WTC11 (cell line): Measurements from ENCODE around the gene PRKG2. TPM values are rescaled to one million over a fixed set of nuclear protein-coding genes. Genes with fewer than 3 reads are reported as not detected.

Experiments
- ATAC-seq: fragments of 200-7000 bp; cut with Tn5 transposase; 2 replicates; pipeline ENCODE4 v1.10.0; 2021; ENCODE audit warnings: mild to moderate bottlenecking, moderate library complexity
- CTCF ChIA-PET: fragments of 300-600 bp; sonication (Branson Sonifier 250); formaldehyde crosslinking; loops from one replicate; lab custom pipeline; 2021; ENCODE audit warnings: antibody characterized with exemption; lab: Charles Lee
- POLR2A ChIA-PET: fragments of 350-600 bp; sonication (Branson Sonifier 250); formaldehyde crosslinking; loops from one replicate; lab custom pipeline; 2021; ENCODE audit warnings: antibody characterized with exemption; lab: Charles Lee
- DNase-seq: peaks from one replicate; pipeline ENCODE4 v3.0.0; 2021; ENCODE audit warnings: low spot score
- H3K27ac Mint-ChIP-seq: 2 replicates; pipeline ENCODE4 v1.8.0; 2021; ENCODE audit warnings: mixed read lengths
- H3K27me3 Mint-ChIP-seq: 2 replicates; pipeline ENCODE4 v1.8.0; 2021; ENCODE audit warnings: low read depth, mild to moderate bottlenecking, moderate library complexity, mixed read lengths
- H3K36me3 Mint-ChIP-seq: 2 replicates; pipeline ENCODE4 v1.8.0; 2021; ENCODE audit warnings: mixed read lengths
- H3K4me1 Mint-ChIP-seq: 2 replicates; pipeline ENCODE4 v1.8.0; 2022; ENCODE audit warnings: mixed read lengths
- H3K4me3 Mint-ChIP-seq: 2 replicates; pipeline ENCODE4 v1.8.0; 2021; ENCODE audit warnings: mild to moderate bottlenecking, moderate library complexity, mixed read lengths
- H3K9me3 Mint-ChIP-seq: 2 replicates; pipeline ENCODE4 v1.8.0; 2021; ENCODE audit warnings: mixed read lengths
- ATF1 ChIP-seq: sonication (generic); formaldehyde crosslinking; IDR thresholded peaks from 2 replicates; pipeline ENCODE4 v1.8.1; 2023; ENCODE audit warnings: mild to moderate bottlenecking, moderate library complexity, missing genetic modification reagents
- ATF2 ChIP-seq: sonication (generic); formaldehyde crosslinking; IDR thresholded peaks from 2 replicates; pipeline ENCODE4 v1.8.1; 2022; ENCODE audit warnings: low read depth, missing genetic modification reagents, borderline replicate concordance
- CREM ChIP-seq: sonication (generic); formaldehyde crosslinking; IDR thresholded peaks from 2 replicates; pipeline ENCODE4 v1.8.1; 2022; ENCODE audit warnings: mild to moderate bottlenecking, missing genetic modification reagents, moderate library complexity
- CTCF ChIP-seq: fragments of 200-600 bp; IDR thresholded peaks from 2 replicates; pipeline ENCODE4 v1.8.0; 2022; ENCODE audit warnings: antibody characterized with exemption
- E2F1 ChIP-seq: sonication (generic); formaldehyde crosslinking; IDR thresholded peaks from 2 replicates; pipeline ENCODE4 v1.8.0; 2022; ENCODE audit warnings: mild to moderate bottlenecking, missing genetic modification reagents
- ERG ChIP-seq: fragments of 250-450 bp; sonication (Bioruptor Pico); IDR thresholded peaks from 2 replicates; pipeline ENCODE4 v1.8.0; 2021; ENCODE audit warnings: mild to moderate bottlenecking
- FOXK1 ChIP-seq: sonication (generic); formaldehyde crosslinking; IDR thresholded peaks from 2 replicates; pipeline ENCODE4 v1.8.0; 2022; ENCODE audit warnings: mild to moderate bottlenecking, moderate library complexity, missing genetic modification reagents
- FOXP1 ChIP-seq: sonication (generic); formaldehyde crosslinking; IDR thresholded peaks from 2 replicates; pipeline ENCODE4 v1.8.0; 2022; ENCODE audit warnings: missing genetic modification reagents, mild to moderate bottlenecking, moderate library complexity, borderline replicate concordance
- FOXP4 ChIP-seq: sonication (generic); formaldehyde crosslinking; IDR thresholded peaks from 2 replicates; pipeline ENCODE4 v1.8.0; 2022; ENCODE audit warnings: mild to moderate bottlenecking, missing genetic modification reagents
- GABPB1 ChIP-seq: sonication (generic); formaldehyde crosslinking; IDR thresholded peaks from 2 replicates; pipeline ENCODE4 v1.8.1; 2023; ENCODE audit warnings: mild to moderate bottlenecking, missing genetic modification reagents
- IRF1 ChIP-seq: sonication (generic); formaldehyde crosslinking; IDR thresholded peaks from 2 replicates; pipeline ENCODE4 v1.8.0; 2023; ENCODE audit warnings: missing genetic modification reagents
- JAZF1 ChIP-seq: fragments of 250-450 bp; sonication (Bioruptor Pico); IDR thresholded peaks from 2 replicates; pipeline ENCODE4 v1.9.0; 2021; ENCODE audit warnings: moderate library complexity, mild to moderate bottlenecking, inconsistent platforms
- KAT7 ChIP-seq: sonication (generic); formaldehyde crosslinking; IDR thresholded peaks from 2 replicates; pipeline ENCODE4 v1.8.1; 2023; ENCODE audit warnings: missing genetic modification reagents, mild to moderate bottlenecking, borderline replicate concordance
- MYBL2 ChIP-seq: sonication (generic); formaldehyde crosslinking; IDR thresholded peaks from 2 replicates; pipeline ENCODE4 v1.8.1; 2023; ENCODE audit warnings: mild to moderate bottlenecking, moderate library complexity, missing genetic modification reagents
- PREB ChIP-seq: sonication (generic); formaldehyde crosslinking; IDR thresholded peaks from 2 replicates; pipeline ENCODE4 v1.8.1; 2022; ENCODE audit warnings: mild to moderate bottlenecking, missing genetic modification reagents, moderate library complexity, borderline replicate concordance
- SMAD4 ChIP-seq: sonication (generic); formaldehyde crosslinking; IDR thresholded peaks from 2 replicates; pipeline ENCODE4 v1.8.0; 2022; ENCODE audit warnings: mild to moderate bottlenecking, missing genetic modification reagents
- SP1 ChIP-seq: sonication (generic); formaldehyde crosslinking; conservative IDR thresholded peaks from 2 replicates; pipeline ENCODE4 v1.8.1; 2022; ENCODE audit warnings: missing genetic modification reagents
- TEAD4 ChIP-seq: sonication (generic); formaldehyde crosslinking; IDR thresholded peaks from 2 replicates; pipeline ENCODE4 v1.8.0; 2022; ENCODE audit warnings: mild to moderate bottlenecking, missing genetic modification reagents
- TP53 ChIP-seq: sonication (generic); formaldehyde crosslinking; IDR thresholded peaks from 2 replicates; pipeline ENCODE4 v1.8.1; 2023; ENCODE audit warnings: mild to moderate bottlenecking, missing genetic modification reagents
- ZNF138 ChIP-seq: sonication (generic); formaldehyde crosslinking; conservative IDR thresholded peaks from 2 replicates; pipeline ENCODE4 v1.8.1; 2022; ENCODE audit warnings: mild to moderate bottlenecking, moderate library complexity, missing genetic modification reagents
- ZSCAN18 ChIP-seq: fragments of 250-450 bp; sonication (Bioruptor Pico); IDR thresholded peaks from 2 replicates; pipeline ENCODE4 v2.1.2; 2022; ENCODE audit warnings: mild to moderate bottlenecking, moderate library complexity
- total RNA-seq: library from RNA; stranded (reverse); gene quantifications from 3 replicates; pipeline ENCODE4 v1.2.3, GENCODE V29; 2021

The PRKG2 gene
- total RNA-seq, 1 experiment from 2014 or later: 2.7 TPM

- peaks cover 10% of the 10 kb centered on the region for H3K4me1 Mint-ChIP-seq
- CTCF ChIA-PET: interaction anchor here (1.0 to 4.6 kb wide), 6 partner anchors 11 to 730 kb away, joined by 3 to 25 read pairs (median 4); partner anchors contain the start of genes BMP3 and CFAP299
- ATAC-seq: peak; percentile 98
- DNase-seq: peak; percentile 84
- peak overlapping the region; percentile 32; the same call in 1 of the 2 replicates for H3K27ac Mint-ChIP-seq
- H3K36me3 Mint-ChIP-seq: no peaks in the 10 kb centered on the region
- no peaks in the 10 kb centered on the region for H3K27me3 Mint-ChIP-seq
- H3K9me3 Mint-ChIP-seq: no peaks in the 10 kb centered on the region
- TF ChIP-seq ZSCAN18 (no peak), CTCF (peak; percentile 79)
- TF ChIP-seq, all 79 proteins: peak for 1
- POLR2A ChIA-PET: interaction anchor here (0.6 kb wide), 1 partner anchor 1418 kb away, joined by 3 read pairs; no protein-coding TSS in a partner anchor
- no peak overlapping the region for H3K4me3 Mint-ChIP-seq
These were observed 162.6 kb downstream of the PRKG2 start for GRCh38 chr4:81052119-81053068.

- TF ChIP-seq SP1 (CRISPR knock-in tag) (no peak), MYBL2 (CRISPR knock-in tag) (no peak), CREM (CRISPR knock-in tag) (no peak), KAT7 (CRISPR knock-in tag) (no peak), FOXP1 (CRISPR knock-in tag) (no peak), FOXP4 (no peak), TEAD4 (CRISPR knock-in tag) (no peak), ERG (CRISPR knock-in tag) (no peak), IRF1 (CRISPR knock-in tag) (no peak), FOXK1 (no peak), ATF1 (CRISPR knock-in tag) (no peak), JAZF1 (CRISPR knock-in tag) (no peak), ZNF138 (CRISPR knock-in tag) (no peak), PREB (CRISPR knock-in tag) (no peak), SMAD4 (no peak), E2F1 (no peak), GABPB1 (CRISPR knock-in tag) (no peak), ATF2 (CRISPR knock-in tag) (no peak), TP53 (CRISPR knock-in tag) (no peak)
These were observed 165.1 kb downstream of the PRKG2 start for GRCh38 chr4:81049907-81050306.

More at GRCh38 chr4:81049907-81050306, 165.1 kb downstream of the PRKG2 start:
- Mint-ChIP-seq H3K27ac (no peak overlapping the region), H3K9me3 (no peaks in the 10 kb centered on the region), H3K4me1 (peaks cover 10% of the 10 kb centered on the region), H3K4me3 (no peak overlapping the region), H3K27me3 (no peaks in the 10 kb centered on the region), H3K36me3 (no peaks in the 10 kb centered on the region)
- CTCF ChIA-PET: interaction anchor here (1.2 to 2.8 kb wide), 4 partner anchors 10 to 687 kb away, joined by 3 to 11 read pairs (median 6); no protein-coding TSS in a partner anchor
- POLR2A ChIA-PET: no interaction called here
- DNase-seq (no peak), ATAC-seq (no peak)
